ENCODE measurements around the gene LHFPL5.

The LHFPL5 gene

DNA sequence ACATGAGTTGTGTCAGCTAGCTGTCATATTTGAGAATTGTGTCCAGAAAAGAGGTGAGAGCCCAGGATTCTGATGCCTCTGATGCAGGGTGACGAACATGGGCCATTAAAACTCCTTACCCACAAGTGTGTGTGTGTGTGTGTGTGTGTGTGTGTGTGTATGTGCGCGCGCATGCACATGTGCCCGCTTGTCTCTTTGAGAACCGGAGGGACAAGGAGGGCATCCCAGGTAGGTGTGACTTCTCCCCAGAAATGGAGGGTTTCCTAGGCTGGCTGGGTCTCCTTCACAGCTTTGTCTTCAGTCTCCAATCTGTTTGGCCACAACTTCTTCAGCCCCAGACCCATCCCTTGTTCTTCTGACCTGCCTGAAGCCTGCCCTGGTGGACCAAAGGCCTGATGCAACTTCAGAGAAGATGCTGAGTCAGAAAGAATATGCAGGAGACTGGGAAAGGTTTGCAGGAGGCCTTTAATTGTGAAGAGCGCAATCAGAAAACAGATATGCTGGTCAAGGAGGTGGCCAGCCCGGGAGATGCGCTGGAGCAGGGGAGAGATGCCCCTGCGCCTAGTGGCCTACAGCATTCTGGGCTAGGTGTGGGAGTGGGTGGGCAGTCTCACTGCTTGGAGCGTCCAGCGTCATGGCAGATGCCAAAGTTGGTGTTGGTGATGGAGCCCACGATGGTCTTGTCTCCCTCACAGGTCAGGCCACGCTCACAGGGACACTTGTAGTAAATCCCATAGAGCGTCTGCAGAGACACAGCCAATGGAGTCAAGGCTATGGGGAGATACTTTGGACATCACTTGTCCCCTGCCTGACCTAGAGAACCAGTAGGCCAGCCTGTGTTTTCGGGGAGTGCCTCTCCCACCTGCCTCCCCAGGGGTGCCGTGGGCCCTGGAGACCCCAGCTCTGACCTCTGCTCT, 10.4 kb upstream of the LHFPL5 start:
- no peak for DNase-seq (ENCODE audit: low read depth)

DNA sequence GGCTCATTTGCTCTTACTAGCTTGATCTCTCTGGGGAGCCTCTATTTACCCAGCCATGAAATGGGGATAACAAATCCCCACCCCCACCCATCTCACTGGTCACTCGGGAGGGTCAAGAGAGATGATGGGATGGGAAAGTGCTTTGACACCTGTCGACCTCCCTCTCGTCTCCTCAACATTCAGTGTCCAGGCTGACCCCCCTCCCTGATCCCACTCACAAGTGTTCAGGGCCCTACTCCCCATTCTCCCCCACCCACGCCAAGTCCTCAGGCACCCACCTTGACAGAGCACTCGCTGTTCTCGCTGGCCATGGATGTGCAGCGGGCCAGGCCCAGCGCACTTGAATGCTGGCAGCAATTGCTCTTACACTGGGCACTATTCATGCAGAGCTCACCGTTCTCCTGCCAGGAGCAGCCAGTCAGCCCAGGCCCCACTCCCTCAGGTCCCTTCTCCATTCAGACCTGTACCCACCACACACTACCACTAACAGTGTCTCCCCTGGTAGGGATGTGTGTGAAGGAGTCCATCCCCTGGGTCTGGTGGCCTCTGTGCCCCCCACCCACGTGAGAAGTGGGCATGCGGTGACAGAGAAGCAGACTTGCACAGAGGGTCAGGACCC, 9.6 kb upstream of the LHFPL5 start:
- no peak for DNase-seq (ENCODE audit: low read depth)

DNA sequence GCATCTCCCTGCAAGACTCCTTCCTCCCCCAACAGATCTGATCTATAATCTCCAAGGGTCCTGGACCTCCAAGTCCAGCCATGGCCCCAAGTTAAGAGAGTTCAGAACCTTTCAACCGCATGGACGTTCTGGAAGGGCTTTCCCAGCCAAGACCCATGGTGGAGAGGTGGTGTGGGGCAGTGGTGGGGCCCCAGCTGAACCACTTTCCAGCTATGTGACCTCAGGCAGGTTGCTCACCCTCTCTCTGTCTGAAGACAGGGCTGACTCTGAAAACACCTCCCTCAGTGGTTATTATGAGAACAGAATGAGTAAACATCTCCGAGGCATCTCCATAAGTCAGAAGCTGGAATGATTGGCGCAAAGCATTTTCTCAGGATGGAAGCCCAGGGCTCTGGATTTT, 8.9 kb upstream of the LHFPL5 start:
- no peak for DNase-seq (ENCODE audit: low read depth)

DNA sequence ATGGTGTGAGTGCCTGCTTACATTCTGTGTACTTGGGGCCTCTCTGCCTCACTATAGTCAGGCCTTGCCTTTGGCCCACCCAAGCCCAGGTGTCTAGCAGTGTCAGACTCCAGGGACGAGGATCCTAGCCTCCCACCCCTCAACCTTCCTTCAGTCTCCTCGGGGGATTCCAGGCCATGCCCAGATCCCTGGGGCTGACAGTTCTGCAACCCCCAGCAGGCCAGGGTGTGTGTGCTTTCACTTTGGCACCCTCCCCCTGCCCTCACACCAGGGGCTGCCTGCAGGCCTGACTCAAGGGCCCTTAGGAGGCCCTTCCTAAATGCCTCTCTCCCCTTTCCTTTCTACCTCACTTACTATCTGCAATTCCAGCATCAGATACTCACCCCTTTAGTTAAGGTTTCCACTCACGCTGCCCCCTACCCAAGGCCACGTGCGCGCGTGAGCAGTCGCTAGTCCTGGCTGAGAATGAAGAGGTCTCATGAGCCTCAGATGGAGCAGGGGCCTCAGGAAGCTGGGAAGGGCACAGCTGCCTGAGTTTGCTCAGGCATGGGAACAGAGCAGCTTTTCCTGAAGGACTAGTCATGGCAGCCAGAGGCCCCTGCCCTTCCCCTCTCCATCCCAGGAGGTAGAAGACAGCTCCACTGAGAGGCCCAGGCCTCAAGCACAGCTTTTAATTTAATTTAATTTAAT, 7.2 kb upstream of the LHFPL5 start:
- DNase-seq (ENCODE audit: low read depth), result no peak

DNA sequence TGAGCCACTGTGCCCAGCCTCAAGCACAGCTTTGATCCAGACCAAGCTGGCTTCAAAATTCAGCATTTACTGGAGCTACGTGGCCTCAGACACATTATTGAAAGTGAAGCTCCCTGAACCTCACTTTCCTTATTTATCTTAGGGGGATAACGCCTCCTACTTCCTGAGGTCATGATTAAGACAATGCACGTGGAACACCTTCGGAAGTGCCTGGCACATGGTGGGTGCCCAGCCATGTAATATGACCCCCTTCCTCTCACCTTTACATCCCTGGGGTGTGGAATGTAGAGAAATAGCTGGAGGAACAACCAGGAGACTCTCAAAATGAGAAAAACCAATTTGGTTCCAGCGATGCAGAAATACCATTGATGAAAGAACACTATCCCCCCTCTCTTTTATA, 6.4 kb upstream of the LHFPL5 start:
- DNase-seq (ENCODE audit: low read depth), result no peak

DNA sequence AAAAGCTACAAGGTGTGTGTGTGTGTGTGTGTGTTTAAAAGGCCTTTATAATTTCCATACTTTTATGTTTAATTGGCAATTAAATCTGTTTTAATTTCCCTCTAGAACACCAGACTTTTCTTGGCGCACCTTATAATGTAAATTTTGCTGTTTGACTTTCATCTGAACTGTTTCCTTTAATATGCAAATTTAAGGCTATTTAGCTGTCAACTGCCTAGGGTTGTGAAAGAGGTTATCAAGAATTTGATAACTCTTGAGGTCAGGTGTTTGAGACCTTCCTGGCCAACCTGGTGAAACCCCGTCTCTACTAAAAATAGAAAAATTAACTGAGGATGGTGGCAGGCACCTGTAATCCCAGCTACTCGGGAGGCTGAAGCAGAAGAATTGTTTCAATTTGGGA, 4.0 kb upstream of the LHFPL5 start:
- DNase-seq (ENCODE audit: low read depth), result no peak

DNA sequence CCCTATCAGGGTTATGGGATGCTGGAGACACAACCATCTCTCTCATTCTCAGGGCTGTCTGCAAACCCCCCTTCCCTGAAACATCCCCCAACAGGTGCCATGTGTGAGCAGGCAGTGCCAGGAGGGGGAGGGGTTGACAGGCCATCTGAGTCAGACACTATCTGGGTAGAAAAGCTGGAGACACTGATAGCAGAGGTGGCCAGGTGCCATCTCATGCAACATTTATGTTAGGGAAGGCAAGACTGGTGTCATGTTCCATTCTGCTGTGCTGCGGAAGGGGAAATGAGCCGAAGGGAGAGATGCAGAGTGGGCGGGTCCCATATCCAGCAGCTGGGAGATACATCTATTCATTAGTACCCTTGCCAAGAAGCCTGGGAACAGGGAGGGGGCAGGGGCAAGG, 3.5 kb downstream of the LHFPL5 start:
- no peak for DNase-seq (ENCODE audit: low read depth)

DNA sequence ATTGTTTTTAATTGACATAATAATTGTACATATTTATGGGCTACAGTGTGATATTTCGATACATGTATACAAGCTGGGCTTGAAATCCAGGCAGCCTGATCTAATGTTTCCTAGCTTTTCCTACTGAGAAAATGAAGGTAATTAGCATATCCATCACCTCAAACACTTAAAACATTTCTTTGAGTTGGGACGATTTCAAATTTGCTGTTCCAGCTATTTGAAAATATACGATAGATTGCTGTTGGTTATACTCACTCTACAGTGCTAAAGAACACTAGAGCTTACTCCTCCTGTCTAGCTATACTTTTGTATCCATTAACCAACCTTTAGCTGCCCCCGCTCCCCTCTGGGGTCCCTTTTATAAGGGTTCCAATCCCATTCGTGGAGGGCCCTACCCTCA, 4.7 kb downstream of the LHFPL5 start:
- DNase-seq (ENCODE audit: low read depth), result no peak

DNA sequence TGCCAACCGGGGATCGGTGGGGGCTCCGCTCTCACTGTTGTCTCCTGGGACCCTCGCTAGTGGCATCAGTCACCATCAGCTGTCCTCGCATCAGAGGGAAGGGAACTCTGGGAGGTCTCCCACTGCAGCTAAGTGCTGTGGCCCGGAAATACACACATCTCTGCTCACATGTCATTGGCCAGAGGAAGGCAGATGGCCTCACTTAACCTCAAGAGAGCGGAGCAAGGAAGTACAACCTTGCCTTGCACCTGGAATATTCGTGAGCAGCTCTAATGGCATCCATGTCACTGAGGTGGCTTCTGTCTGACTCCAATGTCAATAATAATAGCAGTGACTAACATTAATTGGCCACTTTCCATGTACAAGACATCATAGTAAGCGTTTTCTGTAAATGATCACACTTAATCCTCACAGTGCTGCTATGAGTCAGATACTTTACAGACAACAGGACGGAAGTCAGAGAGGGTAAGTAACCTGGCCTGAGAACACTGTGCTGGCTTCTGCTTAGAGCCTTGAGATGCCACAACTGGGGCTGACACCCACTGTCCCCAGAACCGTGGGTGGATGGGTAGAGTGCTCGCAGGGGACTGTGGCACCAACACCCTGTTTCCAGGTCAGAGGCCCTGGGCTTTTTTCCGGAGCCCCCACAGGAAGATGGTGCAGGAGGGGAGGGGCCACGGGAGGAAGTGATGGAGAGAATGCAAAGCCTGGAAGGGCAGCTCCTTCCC, 6.0 kb downstream of the LHFPL5 start:
- DNase-seq (ENCODE audit: low read depth), result peak; percentile 87

DNA sequence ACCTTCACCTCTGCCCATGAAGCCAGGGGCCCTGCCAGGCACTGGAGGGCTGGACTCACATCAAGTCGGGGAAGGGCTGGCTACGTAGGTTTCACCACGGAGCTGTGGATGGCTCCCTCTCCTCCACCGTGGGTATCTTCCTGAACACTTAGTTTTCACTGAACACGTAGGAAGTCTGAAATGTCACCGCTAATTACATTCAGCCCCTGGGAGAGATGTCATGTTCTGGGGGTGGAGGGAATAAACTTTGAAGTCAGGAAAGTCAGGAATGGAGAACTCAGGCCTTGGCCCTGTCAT, 6.5 kb downstream of the LHFPL5 start:
- no peak for DNase-seq (ENCODE audit: low read depth)

DNA sequence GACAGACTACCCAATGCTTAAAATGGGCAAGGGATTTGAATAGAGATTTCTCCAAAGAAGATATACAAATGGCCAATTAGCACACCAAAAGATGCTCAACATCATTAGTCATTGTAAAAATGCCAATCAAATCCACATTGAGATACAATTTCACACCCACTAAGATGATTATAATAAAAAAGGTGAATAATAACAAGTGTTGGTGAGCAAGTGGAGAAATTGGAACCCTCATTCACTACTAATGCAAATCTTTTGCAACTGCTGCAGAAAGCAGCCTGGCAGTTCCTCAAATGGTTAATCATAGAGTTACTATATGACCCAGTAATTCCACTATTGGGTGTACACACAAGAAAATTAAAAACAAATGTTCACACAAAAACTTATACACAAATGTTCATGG, 12.4 kb downstream of the LHFPL5 start:
- no peak for DNase-seq (ENCODE audit: low read depth)

DNA sequence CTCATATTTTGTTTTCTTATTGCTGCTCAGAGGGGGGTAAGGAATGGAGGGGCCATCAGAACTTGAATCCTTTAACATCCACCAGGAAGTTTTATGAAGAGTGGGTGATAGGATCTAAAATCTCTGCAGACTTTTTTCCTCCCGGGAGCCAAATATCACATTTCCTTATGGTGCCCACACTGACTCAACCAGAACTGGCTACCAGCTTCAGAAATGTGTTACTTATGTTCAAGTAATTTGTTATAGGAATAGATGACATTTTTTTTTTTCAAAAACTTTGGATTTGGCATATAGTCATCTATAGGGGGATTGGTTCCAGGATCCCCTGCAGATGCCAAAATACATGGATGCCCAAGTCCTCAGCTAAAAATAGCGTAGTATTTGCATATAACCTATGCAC, 18.4 kb downstream of the LHFPL5 start:
- no peak for DNase-seq (ENCODE audit: low read depth)

DNA sequence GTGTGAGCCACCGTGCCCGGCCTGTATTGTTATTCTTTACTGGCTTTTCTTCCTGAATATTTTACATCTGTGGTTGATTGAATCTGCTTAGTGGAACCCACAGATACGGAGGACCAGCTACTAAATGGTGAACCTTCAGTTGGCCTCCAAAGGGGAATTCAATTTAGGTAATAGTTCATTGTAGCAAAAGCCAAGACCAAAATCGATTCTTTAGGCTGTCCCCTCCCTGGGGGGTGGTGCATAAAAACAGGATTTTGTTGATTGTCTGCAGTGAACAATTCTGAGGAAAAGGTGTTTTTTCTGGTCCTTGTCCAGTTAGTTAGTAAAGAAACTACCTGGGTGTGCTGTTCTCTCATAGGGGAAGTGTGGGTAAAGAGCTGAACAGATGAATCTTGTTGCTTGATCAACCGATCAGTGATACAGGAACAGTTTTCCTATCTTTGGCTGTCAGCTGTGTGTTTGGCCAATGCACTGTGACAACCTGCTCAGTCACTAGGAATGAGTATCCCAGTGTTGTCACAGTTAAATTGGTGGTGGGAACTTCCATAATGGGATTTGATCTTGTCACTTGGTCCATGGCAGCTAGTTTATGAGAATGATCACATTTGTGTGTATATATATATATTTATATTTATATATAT, 19.5 kb downstream of the LHFPL5 start:
- DNase-seq (ENCODE audit: low read depth), result no peak

DNA sequence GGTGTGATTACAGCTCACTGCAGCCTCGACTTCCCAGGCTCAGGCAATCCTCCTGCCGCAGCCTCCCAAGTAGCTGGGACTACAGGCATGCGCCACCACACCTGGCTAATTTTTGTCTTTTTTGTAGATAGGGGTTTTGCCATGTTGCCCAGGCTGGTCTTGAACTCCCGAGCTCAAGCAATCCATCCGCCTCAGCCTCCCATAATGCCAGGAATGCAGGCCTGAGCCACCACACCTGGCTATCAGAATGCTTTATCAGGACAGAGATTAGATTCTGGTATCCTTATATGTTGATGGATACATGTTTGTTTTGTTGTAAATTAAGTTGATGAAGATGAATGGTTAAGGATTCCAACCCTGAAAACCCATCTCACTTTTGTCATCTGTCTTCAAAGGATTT, 24.2 kb downstream of the LHFPL5 start:
- DNase-seq (ENCODE audit: low read depth), result no peak

DNA sequence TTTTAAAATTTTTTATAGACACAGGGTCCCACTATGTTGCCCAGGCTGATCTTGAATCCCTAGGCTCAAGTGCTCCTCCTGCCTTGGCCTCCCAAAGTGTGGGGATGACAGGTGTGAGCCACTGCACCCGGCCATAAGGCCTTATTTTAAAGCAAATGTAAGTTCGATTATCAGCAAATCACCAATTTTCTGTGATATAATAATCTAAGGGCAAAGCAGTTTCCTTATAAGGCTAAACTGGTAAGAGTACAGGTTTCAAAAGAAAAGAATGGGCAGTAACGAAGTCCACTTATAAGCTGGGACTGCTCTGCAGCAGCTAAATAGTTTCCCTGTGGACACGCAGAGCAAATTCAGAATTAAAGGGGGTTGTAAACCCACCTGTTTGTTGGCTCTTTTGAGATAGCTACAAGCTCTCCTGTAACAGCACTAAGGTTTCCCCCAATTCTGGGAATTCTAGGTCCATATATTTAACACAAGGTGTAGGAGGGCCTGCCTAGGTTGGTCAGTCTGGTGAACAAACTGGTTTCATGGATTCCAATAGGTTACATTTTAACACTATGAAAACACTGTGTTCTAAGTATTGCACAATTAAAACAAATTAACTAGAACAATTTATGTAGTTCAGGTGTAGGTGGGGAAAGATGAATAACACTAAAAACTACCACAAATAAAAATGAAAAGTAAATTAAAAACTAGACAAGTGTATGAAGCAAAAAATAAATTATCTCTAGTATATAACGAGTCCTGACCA, 26.3 kb downstream of the LHFPL5 start:
- DNase-seq (ENCODE audit: low read depth), result no peak

DNA sequence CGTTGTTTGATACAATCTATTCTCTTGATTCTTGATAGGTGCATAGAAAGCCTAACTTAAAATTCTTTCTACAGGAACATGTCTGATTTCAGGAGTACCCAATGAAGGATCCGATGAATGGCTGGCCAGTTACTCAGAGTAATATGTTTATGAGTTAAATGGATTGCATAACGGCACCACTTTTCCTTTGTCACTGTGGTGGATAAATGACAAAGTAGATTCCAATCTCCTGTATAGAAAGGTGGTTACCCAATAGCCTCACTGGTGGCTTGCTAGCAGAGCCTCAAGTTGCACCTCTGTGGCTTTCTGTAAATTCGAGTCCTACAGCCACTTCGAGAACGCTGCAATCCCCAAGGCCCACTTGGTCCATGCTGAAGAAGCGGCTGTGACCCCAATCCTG, 28.4 kb downstream of the LHFPL5 start:
- DNase-seq (ENCODE audit: low read depth), result peak; percentile 54

DNA sequence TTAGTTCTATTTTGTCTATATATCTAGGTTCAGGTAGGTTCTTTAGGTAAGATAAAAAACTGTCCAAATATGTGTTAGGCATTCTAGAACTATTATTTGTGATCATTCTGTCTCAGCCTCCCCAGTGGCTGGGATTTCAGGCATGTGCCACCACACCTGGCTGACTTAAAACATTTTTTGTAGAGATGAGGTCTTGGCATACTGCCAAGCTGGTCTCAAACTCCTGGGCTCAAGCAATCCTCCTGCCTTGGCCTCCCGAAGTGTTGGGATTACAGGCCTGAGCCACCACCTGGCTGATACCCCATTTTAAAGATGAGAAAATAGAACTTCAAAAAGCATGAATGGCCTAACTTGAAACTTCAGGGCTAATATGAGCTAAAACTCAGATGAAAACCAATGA, 33.9 kb downstream of the LHFPL5 start:
- no peak for DNase-seq (ENCODE audit: low read depth)

DNA sequence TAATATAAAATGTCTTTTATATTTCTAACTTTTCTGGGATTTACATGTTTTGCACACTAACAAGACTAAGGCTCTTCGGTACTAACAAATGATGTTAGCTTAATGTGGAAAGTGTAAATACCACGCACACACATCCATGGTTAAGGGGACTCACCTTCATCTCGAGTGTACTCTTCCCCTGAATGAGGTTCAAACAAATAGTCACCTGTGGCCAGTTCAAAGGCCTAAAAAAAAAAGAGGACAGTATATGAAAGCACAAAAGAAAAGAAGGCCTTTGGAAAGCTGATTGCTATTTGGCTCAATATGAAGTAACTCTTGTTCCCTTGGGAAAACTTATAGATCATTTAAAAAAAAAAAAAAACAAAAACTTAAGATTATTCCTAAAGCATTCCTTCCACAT, 37.2 kb downstream of the LHFPL5 start:
- DNase-seq (ENCODE audit: low read depth), result no peak

DNA sequence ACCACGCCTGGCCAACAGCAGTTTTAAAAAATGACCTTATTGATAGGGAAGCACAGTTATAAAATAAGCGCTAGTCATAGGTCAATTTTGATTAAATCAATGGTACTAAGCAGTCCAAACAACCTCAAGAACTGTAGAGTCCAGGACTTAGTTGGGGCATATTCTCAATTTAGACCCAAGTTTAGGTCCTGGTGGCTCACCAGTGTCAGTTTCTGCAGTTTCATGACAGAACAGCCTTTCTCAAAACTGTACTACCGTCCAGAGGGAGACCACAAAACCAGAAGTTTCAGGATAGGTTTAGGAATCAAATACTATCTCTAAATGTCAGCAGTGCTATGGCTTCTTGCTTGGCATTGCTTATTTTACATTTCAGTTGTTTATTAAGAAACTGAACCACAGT, 39.1 kb downstream of the LHFPL5 start:
- no peak for DNase-seq (ENCODE audit: low read depth)

DNA sequence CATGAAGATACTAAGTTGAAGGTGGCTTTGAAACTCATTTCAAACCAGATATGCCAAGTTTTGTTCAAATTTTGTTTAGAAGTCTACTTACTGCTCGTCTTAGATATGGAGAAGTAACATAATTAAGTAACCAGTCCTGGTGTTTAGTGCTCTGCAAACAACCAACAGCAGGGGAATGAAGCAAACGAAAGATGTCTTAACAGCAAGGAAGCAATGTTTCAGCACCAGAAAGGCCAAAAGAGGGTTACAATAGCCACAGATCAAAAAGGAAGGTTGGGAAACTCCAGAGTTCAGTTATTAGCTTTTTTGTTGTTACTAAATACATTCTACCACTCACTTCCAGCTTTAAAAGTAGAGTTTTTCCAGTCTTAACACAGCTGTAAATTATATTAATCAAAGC, 45.1 kb downstream of the LHFPL5 start:
- no peak for DNase-seq (ENCODE audit: low read depth)

DNA sequence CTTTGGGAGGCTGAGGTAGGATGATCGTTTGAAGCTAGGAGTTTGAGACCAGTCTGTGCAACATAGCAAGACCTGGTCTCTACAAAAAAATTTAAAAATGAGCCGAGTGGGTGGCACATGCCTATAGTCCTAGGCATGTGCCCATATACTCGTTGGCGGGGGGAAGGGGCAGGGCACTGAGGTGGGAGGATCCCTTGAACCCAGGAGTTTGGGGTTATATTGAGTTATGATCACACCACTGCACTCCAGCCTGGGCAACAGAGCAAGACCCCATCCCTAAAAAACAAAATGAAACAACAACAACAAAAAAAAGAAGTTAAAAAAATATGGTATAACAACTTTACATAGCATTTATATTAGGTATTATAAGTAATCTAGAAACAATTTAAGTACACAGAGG, 47.8 kb downstream of the LHFPL5 start:
- no peak for DNase-seq (ENCODE audit: low read depth)

DNA sequence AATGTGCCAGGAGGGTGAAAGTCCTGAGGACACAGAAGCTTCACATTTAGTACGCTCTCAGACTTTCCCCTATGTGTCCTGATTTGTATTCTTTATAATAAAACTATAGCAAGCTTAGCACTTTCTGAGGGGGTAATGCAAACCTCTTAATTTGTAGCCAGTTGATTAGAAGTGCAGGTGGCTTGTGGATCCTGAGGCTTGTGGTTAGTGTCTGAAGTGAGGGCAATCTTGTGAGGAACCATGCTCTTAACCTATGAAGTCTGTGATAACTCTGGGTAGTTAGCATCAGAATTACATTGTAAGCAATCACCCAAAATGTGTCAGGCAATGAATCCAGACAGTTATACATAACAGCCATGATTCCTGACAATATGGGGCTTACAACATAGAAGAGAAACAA, 51.1 kb downstream of the LHFPL5 start:
- no peak for DNase-seq (ENCODE audit: low read depth)
